Right lung (tissue), 5 donors: ENCODE results near the gene C8B. TPM values are rescaled to one million over a fixed set of nuclear protein-coding genes. Genes with fewer than 3 reads are reported as not detected.

Experiments
- DNase-seq, 2 donors: peaks; one replicate each; pipeline ENCODE4 v3.0.0-alpha.2; 2013
- polyA plus RNA-seq, 5 donors: library from polyadenylated mRNA; unstranded; fragments of 120-200 nt; gene quantifications; one replicate each; pipeline versions ENCODE4 v1.2.1 to v1.2.3, GENCODE V29; 2013; ENCODE audit warnings: inconsistent platforms in 1 of 5, low replicate concordance in 1 of 5; ENCODE audit not compliant: insufficient read length in 5 of 5, insufficient read depth in 1 of 5

The C8B gene
- polyA plus RNA-seq, 5 donors = 0.13 to 0.59 TPM; not detected in 3

DNA sequence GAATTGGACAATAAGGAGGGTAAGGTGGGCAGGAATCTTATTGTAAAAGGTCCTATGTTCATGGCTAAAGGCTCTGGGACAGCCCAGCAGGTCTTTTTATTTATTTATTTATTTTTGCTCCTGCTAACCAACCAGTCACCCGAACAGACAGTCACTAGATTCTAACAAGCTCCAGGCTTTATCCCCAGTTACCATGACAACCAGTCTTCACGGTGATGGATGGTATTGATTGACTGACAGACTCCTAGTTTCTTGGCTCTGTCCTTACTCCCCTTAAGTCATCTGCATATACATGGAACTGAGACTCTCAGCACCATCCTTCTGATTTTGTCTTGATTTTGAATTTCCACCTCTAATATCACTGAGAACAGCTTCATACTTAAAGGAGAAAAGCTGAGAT lies 66.9 kb downstream of the C8B start:
- no peak for DNase-seq

DNA sequence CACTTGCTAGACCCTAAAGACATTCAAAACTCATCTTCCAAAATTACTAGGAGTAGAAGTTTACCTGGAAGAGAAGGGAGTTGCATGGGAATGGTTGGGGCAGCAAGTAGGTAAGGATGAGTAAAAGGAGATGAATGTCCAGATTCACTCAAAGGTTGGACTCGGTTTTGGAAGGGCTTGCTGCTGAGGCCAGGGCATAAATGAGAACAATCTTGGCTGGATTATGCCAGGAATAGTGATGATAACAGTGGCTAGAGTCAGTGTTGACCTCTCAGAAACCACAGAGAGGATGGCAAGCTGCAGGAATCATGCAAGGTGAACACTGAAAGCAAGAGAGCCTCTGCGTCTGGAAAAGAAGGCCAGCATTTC lies 67.8 kb downstream of the C8B start:
- no peak for DNase-seq

DNA sequence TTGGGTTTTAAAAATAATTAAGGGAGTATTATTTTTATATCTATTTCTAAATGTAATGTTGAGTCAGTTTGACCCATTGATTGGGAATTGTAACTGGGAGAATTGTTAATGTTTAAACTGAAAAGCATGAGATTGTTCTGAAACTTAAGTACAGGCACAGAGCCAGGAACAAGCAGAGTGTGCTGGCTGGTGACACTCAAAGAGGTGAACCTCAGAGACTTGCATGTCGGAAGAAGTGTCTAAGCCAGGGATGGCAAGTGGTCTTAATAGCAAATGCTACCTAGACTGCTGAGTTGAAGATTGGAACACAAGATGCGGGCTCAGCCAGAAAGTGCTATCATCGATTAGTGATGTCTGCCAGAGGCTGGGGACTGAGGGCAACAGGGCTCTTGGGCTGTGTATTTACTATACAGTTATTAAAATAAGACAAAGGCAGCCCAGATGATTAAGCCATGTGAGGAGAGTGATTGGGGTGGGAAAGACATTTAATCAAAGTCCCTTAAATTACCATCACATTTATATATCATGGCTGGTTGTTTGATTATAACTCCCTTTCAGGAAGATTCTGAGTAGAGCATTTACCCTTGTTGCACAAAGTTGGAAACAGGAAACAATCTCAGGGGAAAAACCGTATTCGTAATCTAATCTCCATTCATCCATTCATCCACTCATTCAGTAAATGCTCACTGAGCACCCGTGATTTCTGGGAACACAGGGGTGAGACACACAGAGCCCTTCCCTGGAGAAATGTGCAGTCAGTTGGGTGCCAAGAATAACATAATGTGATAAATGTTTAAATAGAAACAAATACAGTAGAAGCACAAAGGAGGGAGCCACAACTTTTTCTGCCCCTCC lies 68.4 kb downstream of the C8B start:
- no peak for DNase-seq

DNA sequence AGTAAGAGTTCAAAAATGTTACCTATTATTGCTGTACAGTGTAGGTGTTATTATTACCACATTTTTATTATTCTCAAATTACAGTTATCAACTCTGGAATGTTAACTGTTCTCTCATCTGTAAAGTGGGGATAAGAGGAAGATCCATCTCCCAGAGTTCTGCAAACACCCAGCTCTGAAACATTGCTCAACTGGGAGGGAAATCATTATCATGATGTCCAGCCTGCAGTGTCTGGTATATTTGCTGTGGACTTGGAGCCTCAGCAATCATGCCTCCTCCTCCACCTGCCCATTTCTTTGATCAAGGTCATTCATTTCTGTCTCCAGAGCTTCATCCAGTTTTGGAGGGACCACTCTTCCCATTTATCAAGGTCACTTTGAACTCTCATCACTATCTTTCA lies 71.8 kb downstream of the C8B start:
- no peak for DNase-seq

DNA sequence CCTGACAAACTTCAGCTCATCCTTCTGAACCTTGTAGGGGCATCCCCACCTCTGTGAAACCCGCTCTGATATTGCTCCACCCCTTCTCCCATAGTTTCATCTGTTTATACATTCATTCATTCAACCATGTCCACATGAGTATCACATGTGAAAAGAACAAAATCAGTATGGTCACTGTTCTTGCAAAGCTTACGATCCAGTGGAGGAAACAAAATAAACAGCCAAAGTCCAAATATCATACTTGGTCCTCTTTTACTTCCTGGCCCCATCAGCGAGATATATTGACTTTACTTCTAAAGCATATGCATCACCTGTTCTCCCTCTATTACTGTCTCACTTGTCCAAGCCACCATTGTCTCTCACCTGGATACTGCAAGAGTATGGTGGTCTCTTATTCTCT lies 75.6 kb downstream of the C8B start:
- no peak for DNase-seq

DNA sequence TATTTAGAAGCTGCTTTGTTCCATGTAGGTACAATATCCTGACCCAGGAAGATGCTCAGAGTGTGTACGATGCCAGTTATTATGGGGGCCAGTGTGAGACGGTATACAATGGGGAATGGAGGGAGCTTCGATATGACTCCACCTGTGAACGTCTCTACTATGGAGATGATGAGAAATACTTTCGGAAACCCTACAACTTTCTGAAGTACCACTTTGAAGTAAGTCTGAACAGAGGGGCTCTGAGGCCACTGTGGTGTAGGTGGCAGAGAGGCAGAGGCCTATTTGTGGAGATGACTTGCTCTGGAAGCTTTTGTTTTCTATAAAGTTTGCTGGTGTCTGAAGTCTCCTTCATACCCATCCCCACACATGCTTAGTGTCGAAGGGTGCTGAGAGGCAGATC lies 84.4 kb downstream of the C8B start:
- DNase-seq = no peak

DNA sequence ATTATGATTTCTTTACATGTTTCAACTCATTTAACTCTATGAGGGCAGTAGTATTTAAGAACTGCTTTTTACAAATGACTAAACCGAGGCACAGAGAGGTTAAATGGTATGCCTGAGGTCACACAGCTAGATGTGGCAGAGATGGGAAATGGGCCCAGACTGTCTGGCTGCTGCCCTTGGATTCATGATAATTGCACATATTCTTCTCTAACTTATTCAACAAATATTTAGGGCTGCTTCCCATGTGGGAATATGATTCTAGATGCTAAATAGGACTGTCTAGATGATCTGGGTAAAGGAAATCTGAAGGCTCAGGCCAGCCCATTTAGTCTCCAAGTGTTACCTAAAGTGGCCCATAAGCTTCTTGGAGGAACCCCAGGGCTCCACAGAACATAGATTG lies 85.0 kb downstream of the C8B start:
- DNase-seq = no peak

Other genes with a start within 250 kb of the C8B start
- 1 to 10 TPM in 1 of 5 donors, under 1 TPM in 4; 0.16 to 1.6 (median 0.32) TPM for gene FYB2, start 146.6 kb downstream of the C8B start, polyA plus RNA-seq
- gene C8A, start 111.2 kb downstream of the C8B start, polyA plus RNA-seq = under 1 TPM in 1 of 5 donors, not detected in 4; 0.44 TPM